HG02885 (cell line): ENCODE measurements around the gene LBX1.
"Not testable (repeated sequence)": the region's sequence is repeated elsewhere in the genome, so short reads cannot be mapped to it uniquely, and the experiment has no call there.

Source experiments
- ATAC-seq: cut with Tn5 transposase; IDR thresholded peaks from one replicate; pipeline ENCODE4 v1.9.1; 2021; ENCODE audit warnings: mild to moderate bottlenecking; ENCODE audit not compliant: unreplicated experiment, poor library complexity

LBX1 gene

DNA sequence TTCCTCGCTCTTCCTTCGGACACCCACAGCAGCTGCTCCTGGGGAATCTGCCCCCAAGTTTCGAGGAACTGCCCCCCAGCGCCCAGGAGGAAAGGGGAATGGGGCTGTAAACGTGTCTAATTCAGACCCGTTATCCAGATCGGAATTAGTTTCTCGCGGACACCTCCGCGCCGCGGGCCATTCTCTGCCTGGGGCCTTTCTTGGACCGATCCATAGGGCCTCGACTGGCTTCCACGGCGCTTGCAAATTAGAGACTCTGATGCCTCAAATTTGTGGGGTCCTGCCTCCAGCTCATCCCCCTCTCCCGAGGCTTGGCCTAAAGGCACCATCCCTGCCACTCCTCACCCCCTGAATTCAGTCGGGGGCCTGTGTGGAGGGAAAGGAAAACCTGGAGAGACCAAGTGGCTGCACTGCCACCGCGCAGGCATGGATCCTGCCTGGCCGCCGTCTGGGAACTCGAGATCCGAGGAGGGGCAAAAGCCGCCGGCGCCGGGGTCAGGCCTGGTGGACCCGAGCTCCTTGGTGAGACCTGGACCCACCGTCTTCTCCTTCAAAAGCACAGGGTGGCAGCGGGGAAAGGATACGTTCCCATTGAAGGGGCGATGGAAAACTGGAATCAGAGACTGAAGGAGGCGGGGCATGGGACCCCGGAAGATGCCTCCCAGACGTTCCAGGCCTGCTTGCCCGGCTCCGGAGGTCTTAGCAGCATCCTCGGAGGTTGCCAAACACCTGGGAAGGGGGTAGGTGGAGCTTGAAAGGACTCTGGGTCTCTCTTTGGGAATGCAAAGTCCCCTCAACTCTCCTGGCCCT is 13.7 kb downstream of the LBX1 start:
- ATAC-seq, result no peak

- ATAC-seq, result peak; percentile 50
These were observed 14.5 kb downstream of the LBX1 start for GRCh38 chr10:101214446-101215396.

- ATAC-seq, result no peak
These were observed 20.7 kb downstream of the LBX1 start for GRCh38 chr10:101208543-101208942.

DNA sequence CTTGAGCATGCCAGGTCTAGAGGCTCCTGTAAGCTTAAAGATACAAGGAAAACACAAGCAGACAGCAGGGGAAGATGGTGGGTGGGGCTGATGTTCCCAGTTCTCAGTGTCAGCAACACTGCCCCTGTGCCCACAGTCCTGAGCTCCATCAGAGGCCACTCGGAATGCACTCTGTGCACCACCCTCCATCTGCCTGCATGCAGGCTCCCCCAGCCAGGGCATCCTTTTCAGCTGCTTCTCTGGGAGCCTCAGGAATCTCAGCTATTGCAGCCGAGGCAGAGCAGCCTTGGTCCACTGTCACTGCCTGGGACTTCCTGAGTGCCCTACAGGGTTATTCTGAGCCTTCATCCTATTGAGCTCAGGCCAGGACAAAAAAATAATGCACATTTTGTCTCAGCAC is 22.2 kb downstream of the LBX1 start:
- ATAC-seq, result no peak

GRCh38 chr10:101202667-101203066 is 26.6 kb downstream of the LBX1 start:
- not testable (repeated sequence) for ATAC-seq

GRCh38 chr10:101198326-101198977 is 30.8 kb downstream of the LBX1 start:
- ATAC-seq, result not testable (repeated sequence)

DNA sequence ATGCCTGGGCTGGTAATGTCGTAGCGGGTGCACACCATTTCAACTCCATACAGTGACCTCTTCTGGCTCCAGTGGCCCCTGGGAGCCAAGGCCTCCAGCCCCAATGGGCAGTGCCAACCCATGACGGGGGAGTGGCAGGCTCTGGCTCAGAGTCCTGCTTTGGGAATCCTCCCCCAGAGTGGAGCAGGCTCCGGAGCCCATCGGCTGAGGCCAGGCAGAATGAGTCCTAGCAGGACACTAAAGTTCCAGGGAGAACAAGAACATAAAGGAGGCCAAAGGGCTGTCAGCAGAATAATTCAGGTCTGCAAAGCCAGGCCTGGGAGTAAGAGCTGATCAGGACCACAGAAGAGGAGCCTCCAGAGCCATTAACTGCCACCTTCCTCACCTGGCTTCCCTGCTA is 33.3 kb downstream of the LBX1 start:
- ATAC-seq, result no peak

- no peak for ATAC-seq
These were observed 39.5 kb downstream of the LBX1 start for GRCh38 chr10:101189461-101190401.

GRCh38 chr10:101188942-101189341 is 40.3 kb downstream of the LBX1 start:
- ATAC-seq, result no peak

GRCh38 chr10:101183458-101184183 is 45.6 kb downstream of the LBX1 start:
- ATAC-seq, result no peak

- ATAC-seq, result no peak
These were observed 46.3 kb downstream of the LBX1 start for GRCh38 chr10:101182936-101183335.
